HEK293 (cell line): ENCODE results near the gene ABCC11.

Source experiments
- CTCF ChIA-PET: fragments of 350-600 bp; formaldehyde crosslinking; extraction: SDS; loops from one replicate; lab custom pipeline; 2021; ENCODE audit warnings: antibody characterized with exemption; lab: Yijun Ruan, JAX
- POLR2A ChIA-PET: fragments of 300-600 bp; formaldehyde crosslinking; extraction: SDS; loops from one replicate; lab custom pipeline; 2020; ENCODE audit warnings: antibody characterized with exemption, inconsistent platforms; lab: Yijun Ruan, JAX
- H3K27ac ChIP-seq: fragments of 200-500 bp; sonication (Bioruptor generic); 2 replicates; pipeline ENCODE4 v1.5.1; 2014; ENCODE audit warnings: low read depth, low read length, control low read depth, inconsistent platforms; ENCODE audit errors: extremely low read depth
- H3K36me3 ChIP-seq, 2 experiments: fragments of 200-500 bp in 1 of 2; sonication (Bioruptor generic) in 1 of 2; 1 replicate in 1 of 2; 2 replicates in 1 of 2; pipeline ENCODE4 v1.5.1; 2014 to 2017; ENCODE audit warnings: inconsistent platforms in 2 of 2, low read length in 2 of 2; ENCODE audit not compliant: control insufficient read depth in 2 of 2, insufficient read depth in 1 of 2
- H3K4me1 ChIP-seq: fragments of 200-500 bp; sonication (Bioruptor generic); 2 replicates; pipeline ENCODE4 v1.5.1; 2014; ENCODE audit warnings: mild to moderate bottlenecking, low read length, inconsistent platforms; ENCODE audit not compliant: control insufficient read depth, insufficient read depth
- H3K4me3 ChIP-seq: 2 replicates; pipeline ENCODE4 v1.5.1; 2011; ENCODE audit warnings: low read depth, mild to moderate bottlenecking, control low read depth, low read length, moderate library complexity
- H3K9me3 ChIP-seq: fragments of 200-500 bp; sonication (Bioruptor generic); 2 replicates; pipeline ENCODE4 v1.5.1; 2014; ENCODE audit warnings: low read depth, low read length, inconsistent platforms; ENCODE audit not compliant: control insufficient read depth, insufficient read depth
- GLI4 ChIP-seq: fragments of 450-650 bp; formaldehyde crosslinking; IDR thresholded peaks from 2 replicates; pipeline ENCODE4 v1.5.1; 2016; ENCODE audit warnings: missing biosample characterization, missing genetic modification characterization
- GLIS2 ChIP-seq: fragments of 450-650 bp; formaldehyde crosslinking; IDR thresholded peaks from 2 replicates; pipeline ENCODE4 v1.5.1; 2016; ENCODE audit warnings: missing biosample characterization, missing genetic modification characterization
- HOXA7 ChIP-seq: sonication (generic); formaldehyde crosslinking; IDR thresholded peaks from 2 replicates; pipeline ENCODE4 v1.8.1; 2022; ENCODE audit warnings: missing genetic modification reagents, borderline replicate concordance
- IKZF3 ChIP-seq: fragments of 450-650 bp; IDR thresholded peaks from 2 replicates; pipeline ENCODE4 v1.5.0; 2018; ENCODE audit warnings: missing biosample characterization, mild to moderate bottlenecking, missing genetic modification characterization, moderate library complexity
- KLF7 ChIP-seq: fragments of 450-650 bp; formaldehyde crosslinking; IDR thresholded peaks from 2 replicates; pipeline ENCODE4 v1.5.1; 2016; ENCODE audit warnings: missing biosample characterization, missing genetic modification characterization, borderline replicate concordance
- KLF8 ChIP-seq: fragments of 450-650 bp; formaldehyde crosslinking; IDR thresholded peaks from 2 replicates; pipeline ENCODE4 v1.5.1; 2016; ENCODE audit warnings: missing biosample characterization, missing genetic modification characterization
- SALL2 ChIP-seq: fragments of 450-650 bp; formaldehyde crosslinking; IDR thresholded peaks from 2 replicates; pipeline ENCODE4 v1.5.0; 2017; ENCODE audit warnings: missing biosample characterization, mild to moderate bottlenecking, missing genetic modification characterization, borderline replicate concordance
- ZNF121 ChIP-seq: fragments of 450-650 bp; formaldehyde crosslinking; IDR thresholded peaks from 2 replicates; pipeline ENCODE4 v1.5.1; 2016; ENCODE audit warnings: missing biosample characterization, missing genetic modification characterization
- ZNF248 ChIP-seq: fragments of 450-650 bp; formaldehyde crosslinking; IDR thresholded peaks from 2 replicates; pipeline ENCODE4 v1.5.1; 2017; ENCODE audit warnings: missing biosample characterization, missing genetic modification characterization
- ZNF292 ChIP-seq: fragments of 450-650 bp; formaldehyde crosslinking; IDR thresholded peaks from 2 replicates; pipeline ENCODE4 v1.5.1; 2016; ENCODE audit warnings: low read depth, missing biosample characterization, missing genetic modification characterization, borderline replicate concordance
- ZNF501 ChIP-seq: fragments of 450-650 bp; formaldehyde crosslinking; IDR thresholded peaks from 2 replicates; pipeline ENCODE4 v1.5.1; 2016; ENCODE audit warnings: missing biosample characterization, missing genetic modification characterization
- ZNF560 ChIP-seq: fragments of 450-650 bp; formaldehyde crosslinking; IDR thresholded peaks from 2 replicates; pipeline ENCODE4 v1.5.1; 2017; ENCODE audit warnings: missing biosample characterization, missing genetic modification characterization, borderline replicate concordance
- ZNF623 ChIP-seq: fragments of 450-650 bp; formaldehyde crosslinking; IDR thresholded peaks from 2 replicates; pipeline ENCODE4 v1.5.1; 2016; ENCODE audit warnings: missing biosample characterization, missing genetic modification characterization
- ZNF654 ChIP-seq: fragments of 450-650 bp; formaldehyde crosslinking; IDR thresholded peaks from 2 replicates; pipeline ENCODE4 v1.5.1; 2016; ENCODE audit warnings: low read depth, missing biosample characterization, missing genetic modification characterization
- ZNF76 ChIP-seq: fragments of 450-650 bp; formaldehyde crosslinking; IDR thresholded peaks from 2 replicates; pipeline ENCODE4; 2016; ENCODE audit warnings: low read depth, missing biosample characterization, missing genetic modification characterization, borderline replicate concordance
- ZNF792 ChIP-seq: fragments of 450-650 bp; formaldehyde crosslinking; IDR thresholded peaks from 2 replicates; pipeline ENCODE4 v1.5.1; 2016; ENCODE audit warnings: missing biosample characterization, missing genetic modification characterization
- TF ChIP-seq, protein P1 (sequence below): fragments of 450-650 bp; formaldehyde crosslinking; IDR thresholded peaks from 2 replicates; pipeline ENCODE4 v1.5.1; 2016; ENCODE audit warnings: missing biosample characterization, missing genetic modification characterization
- TF ChIP-seq, protein P2 (sequence below): fragments of 450-650 bp; formaldehyde crosslinking; IDR thresholded peaks from 2 replicates; pipeline ENCODE4 v1.5.1; 2016; ENCODE audit warnings: missing biosample characterization, missing genetic modification characterization, borderline replicate concordance
- TF ChIP-seq, protein P3 (sequence below): fragments of 450-650 bp; formaldehyde crosslinking; IDR thresholded peaks from 2 replicates; pipeline ENCODE4 v1.5.1; 2016; ENCODE audit warnings: missing biosample characterization, missing genetic modification characterization
- TF ChIP-seq, protein P4 (sequence below): fragments of 450-650 bp; formaldehyde crosslinking; IDR thresholded peaks from 2 replicates; pipeline ENCODE4 v1.5.1; 2016; ENCODE audit warnings: missing biosample characterization, missing genetic modification characterization
- TF ChIP-seq, protein P5 (sequence below): fragments of 450-650 bp; formaldehyde crosslinking; IDR thresholded peaks from 2 replicates; pipeline ENCODE4 v1.5.1; 2017; ENCODE audit warnings: missing biosample characterization, missing genetic modification characterization

Gene ABCC11

DNA sequence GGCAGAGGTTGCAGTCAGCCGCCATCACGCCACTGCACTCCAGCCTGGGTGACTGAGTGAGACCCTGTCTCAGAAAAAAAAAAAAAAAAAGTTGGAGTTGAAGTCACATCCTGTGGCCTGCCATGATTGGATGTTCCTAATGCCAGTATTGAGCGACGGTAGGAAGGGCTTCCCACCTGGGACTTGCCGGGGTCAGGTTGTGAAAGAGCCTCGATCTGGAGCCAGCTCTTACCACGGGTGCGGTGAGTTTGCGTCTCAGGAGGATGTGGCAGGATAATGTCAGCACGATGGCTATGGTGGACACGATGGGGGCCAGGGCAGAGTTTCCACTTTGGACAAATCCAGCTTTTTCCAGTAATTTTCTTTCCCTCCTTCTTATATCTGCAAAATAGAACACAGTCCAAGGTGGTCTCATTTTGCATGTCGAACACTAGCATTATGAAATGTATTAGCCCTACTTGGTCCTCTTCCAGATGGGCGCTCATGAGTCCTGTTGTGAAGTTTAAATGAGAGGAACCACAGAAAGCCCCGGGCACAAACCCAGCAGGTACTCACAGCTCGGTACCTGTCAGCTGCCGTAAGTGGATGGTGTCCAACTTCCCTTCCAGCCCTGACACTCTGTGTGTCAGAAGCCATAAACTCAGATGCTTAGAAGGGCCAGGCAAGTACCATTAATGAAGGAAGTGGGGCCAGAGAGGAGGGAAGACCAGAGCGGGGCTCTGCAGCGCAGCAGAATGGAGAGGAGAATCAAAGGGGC, 113.7 kb downstream of the ABCC11 start (continued):
- TF ChIP-seq, protein P1, sequence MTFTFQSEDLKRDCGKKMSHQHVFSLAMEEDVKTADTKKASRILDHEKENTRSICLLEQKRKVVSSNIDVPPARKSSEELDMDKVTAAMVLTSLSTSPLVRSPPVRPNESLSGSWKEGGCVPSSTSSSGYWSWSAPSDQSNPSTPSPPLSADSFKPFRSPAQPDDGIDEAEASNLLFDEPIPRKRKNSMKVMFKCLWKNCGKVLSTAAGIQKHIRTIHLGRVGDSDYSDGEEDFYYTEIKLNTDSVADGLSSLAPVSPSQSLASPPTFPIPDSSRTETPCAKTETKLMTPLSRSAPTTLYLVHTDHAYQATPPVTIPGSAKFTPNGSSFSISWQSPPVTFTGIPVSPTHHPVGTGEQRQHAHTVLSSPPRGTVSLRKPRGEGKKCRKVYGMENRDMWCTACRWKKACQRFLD (tag by site-specific recombination) = no peak
- TF ChIP-seq ZNF792 (tag by site-specific recombination) = no peak

DNA sequence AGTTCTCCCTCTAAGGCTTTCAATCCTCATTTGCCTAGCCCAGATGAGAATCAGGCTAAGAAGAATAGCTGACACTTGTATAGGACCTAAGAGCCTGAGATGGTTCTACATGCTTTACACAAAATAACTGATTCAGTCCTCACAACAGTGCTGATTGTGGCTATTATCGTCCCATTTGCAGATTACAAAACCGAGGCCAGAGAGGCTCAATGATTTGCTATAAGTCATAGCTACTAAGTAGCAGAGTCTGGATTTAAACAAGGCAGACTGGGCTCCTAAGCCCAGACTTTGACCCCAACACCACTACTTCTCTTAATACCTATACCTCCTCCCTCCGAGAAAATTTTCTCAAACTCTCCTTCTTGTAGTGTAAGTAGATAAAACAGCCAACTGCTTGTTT, 114.6 kb downstream of the ABCC11 start:
- Histone ChIP-seq H3K4me3 (no peak overlapping the region), H3K9me3 (no peaks in the 10 kb centered on the region), H3K36me3 (no peaks in the 10 kb centered on the region), H3K4me1 (no peaks in the 10 kb centered on the region), H3K27ac (no peak overlapping the region)
- POLR2A ChIA-PET = no interaction called here
- TF ChIP-seq ZNF560 (tag by site-specific recombination) = no peak
- CTCF ChIA-PET = no interaction called here

DNA sequence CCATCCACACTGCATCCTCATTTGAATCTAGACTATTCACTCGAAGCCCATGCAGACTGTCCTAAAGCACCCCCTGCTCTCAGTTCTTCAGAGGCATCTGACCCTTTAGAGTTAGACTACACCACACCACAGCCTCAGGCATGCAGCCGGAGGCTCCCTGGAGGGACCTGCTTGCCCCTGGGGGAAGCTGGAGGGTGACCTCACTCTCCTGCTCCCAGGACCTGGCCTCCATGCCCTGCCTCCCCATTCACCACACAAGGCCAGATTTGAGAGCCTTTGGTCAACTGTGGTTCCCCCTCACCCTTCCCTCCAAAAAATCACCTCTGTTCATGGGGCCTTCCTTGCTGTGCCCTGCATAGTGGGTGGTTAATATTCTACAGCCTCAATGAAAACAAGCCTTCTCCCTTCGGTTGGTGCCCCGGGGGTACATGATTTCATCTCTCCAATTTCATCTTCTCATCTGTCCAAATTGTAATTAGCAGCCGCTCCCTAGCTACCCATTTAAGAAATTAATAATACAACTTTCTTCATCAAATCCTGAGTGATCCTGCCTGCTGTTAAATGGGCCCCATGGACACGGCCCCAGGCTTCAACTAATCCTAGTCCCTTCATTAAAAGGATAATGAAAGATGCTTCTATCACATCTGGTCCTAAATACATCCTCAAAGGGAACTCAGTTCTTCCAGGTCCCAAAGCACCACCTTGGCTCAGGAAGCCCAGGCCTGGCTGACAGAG, 116.0 kb downstream of the ABCC11 start:
- H3K4me3 ChIP-seq = no peak overlapping the region
- peaks cover 3% of the 10 kb centered on the region; the same call in 1 of the 2 replicates for H3K4me1 ChIP-seq
- no peak overlapping the region for H3K27ac ChIP-seq
- CTCF ChIA-PET = no interaction called here
- H3K36me3 ChIP-seq = no peaks in the 10 kb centered on the region
- POLR2A ChIA-PET = no interaction called here
- no peaks in the 10 kb centered on the region for H3K9me3 ChIP-seq
- TF ChIP-seq, protein P2, sequence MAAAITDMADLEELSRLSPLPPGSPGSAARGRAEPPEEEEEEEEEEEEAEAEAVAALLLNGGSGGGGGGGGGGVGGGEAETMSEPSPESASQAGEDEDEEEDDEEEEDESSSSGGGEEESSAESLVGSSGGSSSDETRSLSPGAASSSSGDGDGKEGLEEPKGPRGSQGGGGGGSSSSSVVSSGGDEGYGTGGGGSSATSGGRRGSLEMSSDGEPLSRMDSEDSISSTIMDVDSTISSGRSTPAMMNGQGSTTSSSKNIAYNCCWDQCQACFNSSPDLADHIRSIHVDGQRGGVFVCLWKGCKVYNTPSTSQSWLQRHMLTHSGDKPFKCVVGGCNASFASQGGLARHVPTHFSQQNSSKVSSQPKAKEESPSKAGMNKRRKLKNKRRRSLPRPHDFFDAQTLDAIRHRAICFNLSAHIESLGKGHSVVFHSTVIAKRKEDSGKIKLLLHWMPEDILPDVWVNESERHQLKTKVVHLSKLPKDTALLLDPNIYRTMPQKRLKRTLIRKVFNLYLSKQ (tag by site-specific recombination) = no peak
- TF ChIP-seq HOXA7 (CRISPR knock-in tag) (no peak), ZNF623 (tag by site-specific recombination) (no peak), IKZF3 (tag by site-specific recombination) (no peak), GLIS2 (no peak), ZNF76 (tag by site-specific recombination) (no peak), SALL2 (tag by site-specific recombination) (no peak), ZNF121 (tag by site-specific recombination) (no peak), KLF8 (tag by site-specific recombination) (no peak), ZNF654 (no peak)
- TF ChIP-seq, protein P3, sequence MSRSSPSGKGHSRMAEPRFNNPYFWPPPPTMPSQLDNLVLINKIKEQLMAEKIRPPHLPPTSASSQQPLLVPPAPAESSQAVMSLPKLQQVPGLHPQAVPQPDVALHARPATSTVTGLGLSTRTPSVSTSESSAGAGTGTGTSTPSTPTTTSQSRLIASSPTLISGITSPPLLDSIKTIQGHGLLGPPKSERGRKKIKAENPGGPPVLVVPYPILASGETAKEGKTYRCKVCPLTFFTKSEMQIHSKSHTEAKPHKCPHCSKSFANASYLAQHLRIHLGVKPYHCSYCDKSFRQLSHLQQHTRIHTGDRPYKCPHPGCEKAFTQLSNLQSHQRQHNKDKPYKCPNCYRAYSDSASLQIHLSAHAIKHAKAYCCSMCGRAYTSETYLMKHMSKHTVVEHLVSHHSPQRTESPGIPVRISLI (tag by site-specific recombination) = no peak

DNA sequence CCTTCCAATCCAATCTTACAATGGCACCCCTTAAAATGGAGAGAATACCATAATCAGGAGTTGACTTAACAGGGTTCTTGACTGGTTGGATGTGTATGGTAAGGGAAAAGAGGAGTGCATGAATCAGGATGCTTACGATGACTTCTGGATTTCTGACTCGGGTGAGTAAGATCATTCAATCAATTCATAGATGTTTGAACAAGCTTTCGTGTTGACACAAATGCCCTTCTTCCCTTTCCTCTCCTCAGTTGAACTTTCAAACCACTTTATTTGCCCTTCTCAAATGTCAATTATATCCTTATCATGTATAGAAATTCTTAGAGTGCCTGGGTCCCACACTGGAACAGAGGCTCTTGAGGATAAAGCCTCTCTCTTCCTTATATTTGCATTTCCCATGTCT, 117.4 kb downstream of the ABCC11 start:
- POLR2A ChIA-PET = no interaction called here
- peaks cover 3% of the 10 kb centered on the region; the same call in 1 of the 2 replicates for H3K4me1 ChIP-seq
- H3K9me3 ChIP-seq = no peaks in the 10 kb centered on the region
- no peak overlapping the region for H3K27ac ChIP-seq
- CTCF ChIA-PET = no interaction called here
- H3K36me3 ChIP-seq = no peaks in the 10 kb centered on the region
- no peak overlapping the region for H3K4me3 ChIP-seq
- TF ChIP-seq KLF7 (tag by site-specific recombination) (no peak), ZNF501 (tag by site-specific recombination) (no peak), ZNF76 (tag by site-specific recombination) (no peak), GLI4 (tag by site-specific recombination) (no peak), ZNF248 (tag by site-specific recombination) (no peak), ZNF292 (tag by site-specific recombination) (no peak)
- TF ChIP-seq, protein P4, sequence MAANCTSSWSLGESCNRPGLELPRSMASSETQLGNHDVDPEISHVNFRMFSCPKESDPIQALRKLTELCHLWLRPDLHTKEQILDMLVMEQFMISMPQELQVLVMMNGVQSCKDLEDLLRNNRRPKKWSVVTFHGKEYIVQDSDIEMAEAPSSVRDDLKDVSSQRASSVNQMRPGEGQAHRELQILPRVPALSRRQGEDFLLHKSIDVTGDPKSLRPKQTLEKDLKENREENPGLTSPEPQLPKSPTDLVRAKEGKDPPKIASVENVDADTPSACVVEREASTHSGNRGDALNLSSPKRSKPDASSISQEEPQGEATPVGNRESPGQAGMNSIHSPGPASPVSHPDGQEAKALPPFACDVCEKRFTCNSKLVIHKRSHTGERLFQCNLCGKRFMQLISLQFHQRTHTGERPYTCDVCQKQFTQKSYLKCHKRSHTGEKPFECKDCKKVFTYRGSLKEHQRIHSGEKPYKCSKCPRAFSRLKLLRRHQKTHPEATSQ (tag by site-specific recombination) = no peak
- TF ChIP-seq, protein P5, sequence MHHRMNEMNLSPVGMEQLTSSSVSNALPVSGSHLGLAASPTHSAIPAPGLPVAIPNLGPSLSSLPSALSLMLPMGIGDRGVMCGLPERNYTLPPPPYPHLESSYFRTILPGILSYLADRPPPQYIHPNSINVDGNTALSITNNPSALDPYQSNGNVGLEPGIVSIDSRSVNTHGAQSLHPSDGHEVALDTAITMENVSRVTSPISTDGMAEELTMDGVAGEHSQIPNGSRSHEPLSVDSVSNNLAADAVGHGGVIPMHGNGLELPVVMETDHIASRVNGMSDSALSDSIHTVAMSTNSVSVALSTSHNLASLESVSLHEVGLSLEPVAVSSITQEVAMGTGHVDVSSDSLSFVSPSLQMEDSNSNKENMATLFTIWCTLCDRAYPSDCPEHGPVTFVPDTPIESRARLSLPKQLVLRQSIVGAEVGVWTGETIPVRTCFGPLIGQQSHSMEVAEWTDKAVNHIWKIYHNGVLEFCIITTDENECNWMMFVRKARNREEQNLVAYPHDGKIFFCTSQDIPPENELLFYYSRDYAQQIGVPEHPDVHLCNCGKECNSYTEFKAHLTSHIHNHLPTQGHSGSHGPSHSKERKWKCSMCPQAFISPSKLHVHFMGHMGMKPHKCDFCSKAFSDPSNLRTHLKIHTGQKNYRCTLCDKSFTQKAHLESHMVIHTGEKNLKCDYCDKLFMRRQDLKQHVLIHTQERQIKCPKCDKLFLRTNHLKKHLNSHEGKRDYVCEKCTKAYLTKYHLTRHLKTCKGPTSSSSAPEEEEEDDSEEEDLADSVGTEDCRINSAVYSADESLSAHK (tag by site-specific recombination) = no peak
